ENCODE measurements around the gene EEF1E1. TPM values are rescaled to one million over a fixed set of nuclear protein-coding genes. Genes with fewer than 3 reads are reported as not detected.
A peak's percentile ranks its signal among the peaks of the same experiment; 100 is the strongest.

The EEF1E1 gene
- total and polyA plus RNA-seq, 2 of the 8 experiments (the other 6 are each of a cell fraction or from before 2014, with no cell fraction given), result 96.8 to 112 TPM

DNA sequence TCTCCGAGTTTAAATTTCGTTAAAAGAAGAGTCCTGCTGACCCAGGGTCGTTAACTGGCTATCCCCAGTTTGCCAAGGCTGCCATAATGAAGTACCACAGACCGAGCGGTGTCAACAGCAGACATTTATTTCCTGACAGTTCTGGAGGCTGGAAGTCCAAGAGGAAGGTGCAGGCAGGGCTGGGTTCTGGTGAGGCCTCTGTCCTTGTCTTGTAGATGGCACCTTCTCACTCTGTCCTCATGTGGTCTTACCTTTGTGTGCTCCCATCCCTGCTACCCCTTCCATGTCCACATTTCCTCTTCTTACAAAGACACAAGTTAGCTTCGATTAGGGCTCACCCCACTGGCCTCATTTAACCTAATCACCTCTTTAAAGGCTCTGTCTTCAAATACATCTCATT, 29.8 kb upstream of the EEF1E1 start:
- POLR2A ChIA-PET (ENCODE audit: partially characterized antibody), result no interaction called here
- Histone ChIP-seq H4K8ac (ENCODE audit: extremely low read depth, insufficient read depth, low read length) (no peak overlapping the region), H3K4me3 (ENCODE audit: extremely low read depth in 1 of 4, insufficient read depth in 2 of 4, low read depth in 3 of 4, low read length in 4 of 4) (no peak overlapping the region), H3K9me3 (ENCODE audit: insufficient read depth in 2 of 2, low read depth in 1 of 2, low read length in 1 of 2) (no peaks in the 10 kb centered on the region), H3K4me2 (ENCODE audit: insufficient read depth in 1 of 2, low read depth in 2 of 2, low read length in 2 of 2) (no peak overlapping the region), H3K14ac (ENCODE audit: insufficient read length) (no peak overlapping the region), H3K4ac (replicated peaks; ENCODE audit: insufficient read length, low read depth, low read length) (no peak overlapping the region), H3K56ac (replicated peaks; ENCODE audit: insufficient read length, low read depth, low read length) (no peak overlapping the region), H2BK15ac (ENCODE audit: low read length) (no peak overlapping the region), H4K5ac (ENCODE audit: insufficient read length, low read depth, low read length) (no peak overlapping the region), H3K4me1 (replicated peaks in 1 of 4; ENCODE audit: control insufficient read depth in 3 of 4, insufficient read depth in 4 of 4, low read length in 3 of 4) (no peaks in the 10 kb centered on the region), H2BK120ac (replicated peaks; ENCODE audit: low read depth, low read length) (no peak overlapping the region), H3K79me2 (ENCODE audit: control insufficient read depth in 1 of 2, insufficient read depth in 2 of 2, low read length in 2 of 2) (no peaks in the 10 kb centered on the region), H3K23me2 (ENCODE audit: low read depth, low read length) (no peaks in the 10 kb centered on the region), H2BK5ac (ENCODE audit: low read depth, low read length) (no peak overlapping the region), H2AFZ (ENCODE audit: low read length) (no peak overlapping the region), H3K9ac (replicated peaks in 1 of 4; ENCODE audit: extremely low read depth in 1 of 4, low read depth in 3 of 4, low read length in 3 of 4) (no peak overlapping the region), H3K27ac (ENCODE audit: low read depth, low read length) (no peak overlapping the region), H3K27me3 (replicated peaks in 1 of 4; ENCODE audit: control insufficient read depth in 3 of 4, extremely low read depth in 1 of 4, insufficient read depth in 3 of 4, low read length in 3 of 4) (no peaks in the 10 kb centered on the region), H3K79me1 (ENCODE audit: low read depth, low read length) (no peaks in the 10 kb centered on the region), H3K23ac (ENCODE audit: insufficient read length) (no peak overlapping the region), H3K36me3 (ENCODE audit: control insufficient read depth in 2 of 4, insufficient read depth in 4 of 4, low read length in 3 of 4) (no peaks in the 10 kb centered on the region), H4K20me1 (replicated peaks in 1 of 2; ENCODE audit: control insufficient read depth in 1 of 2, insufficient read depth in 2 of 2, low read length in 2 of 2) (no peaks in the 10 kb centered on the region), H2BK12ac (ENCODE audit: low read depth, low read length) (no peak overlapping the region), H3K18ac (ENCODE audit: extremely low read depth, low read length) (no peak overlapping the region), H2AK5ac (ENCODE audit: low read depth, low read length) (no peak overlapping the region), H4K91ac (replicated peaks; ENCODE audit: insufficient read length, low read length) (no peak overlapping the region), H2BK20ac (ENCODE audit: low read length) (no peak overlapping the region)
- 94% methylated on average over 6 of the region's 6 CpGs; no CpG with 5 or more reads in 1 of the 2 experiments for WGBS, 2 experiments (ENCODE audit: extremely low coverage in 1 of 2, insufficient coverage in 1 of 2, insufficient read length in 1 of 2, insufficient replicate concordance in 2 of 2, low coverage in 1 of 2, low lambda C conversion rate in 2 of 2, missing lambda C conversion rate in 1 of 2)
- DNase-seq (ENCODE audit: low read depth in 1 of 2, low spot score in 2 of 2), result peak in 1 of 2 experiments; percentile 24
- CTCF ChIA-PET (ENCODE audit: partially characterized antibody), result interaction anchor here (0.5 to 7.3 kb wide), 39 partner anchors 9 to 576 kb away, joined by 3 to 191 read pairs (median 6); partner anchors contain the start of gene SLC35B3
- FAIRE-seq, result no peak
- TF ChIP-seq RBBP5 (IDR thresholded peaks at IDR 0.05; ENCODE audit: borderline replicate concordance, low read depth, low read length) (no peak), SIX5 (IDR thresholded peaks at IDR 0.05; ENCODE audit: low read depth, low read length) (no peak), TAF1 (IDR thresholded peaks at IDR 0.05; ENCODE audit: low read depth, low read length) (no peak), NANOG (IDR thresholded peaks at IDR 0.05; ENCODE audit: insufficient read depth, low read depth, low read length, poor library complexity, severe bottlenecking) (no peak), TCF12 (IDR thresholded peaks at IDR 0.05; ENCODE audit: low read depth, low read length) (no peak), CREB1 (IDR thresholded peaks at IDR 0.05) (no peak), NRF1 (IDR thresholded peaks at IDR 0.05; ENCODE audit: low read depth, low read length) (no peak), YY1 (IDR thresholded peaks at IDR 0.05; ENCODE audit: low read depth, low read length) (no peak), CHD1 (IDR thresholded peaks at IDR 0.05; ENCODE audit: low read depth, low read length) (no peak), KDM4A (IDR thresholded peaks at IDR 0.05; ENCODE audit: low read depth, low read length, severe bottlenecking) (no peak), RXRA (IDR thresholded peaks at IDR 0.05; ENCODE audit: insufficient read depth, low read depth, low read length) (no peak), JUND (IDR thresholded peaks at IDR 0.05; ENCODE audit: low read length) (no peak), KDM1A (IDR thresholded peaks at IDR 0.05; ENCODE audit: borderline replicate concordance, low read length) (no peak), BCL11A (IDR thresholded peaks at IDR 0.05; ENCODE audit: low read depth in 2 of 2, low read length in 2 of 2) (no peak)
- TF ChIP-seq, protein P1, sequence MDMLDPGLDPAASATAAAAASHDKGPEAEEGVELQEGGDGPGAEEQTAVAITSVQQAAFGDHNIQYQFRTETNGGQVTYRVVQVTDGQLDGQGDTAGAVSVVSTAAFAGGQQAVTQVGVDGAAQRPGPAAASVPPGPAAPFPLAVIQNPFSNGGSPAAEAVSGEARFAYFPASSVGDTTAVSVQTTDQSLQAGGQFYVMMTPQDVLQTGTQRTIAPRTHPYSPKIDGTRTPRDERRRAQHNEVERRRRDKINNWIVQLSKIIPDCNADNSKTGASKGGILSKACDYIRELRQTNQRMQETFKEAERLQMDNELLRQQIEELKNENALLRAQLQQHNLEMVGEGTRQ (IDR thresholded peaks at IDR 0.05; ENCODE audit: low read length), result no peak
